CD4-positive, alpha-beta T cell (primary cell): ENCODE results near the gene PTCRA. TPM values are rescaled to one million over a fixed set of nuclear protein-coding genes. Genes with fewer than 3 reads are reported as not detected.

Experiments used
- ATAC-seq: fragments of 200-7000 bp; cut with Tn5 transposase; one replicate; pipeline ENCODE4 v1.10.0; 2022; ENCODE audit warnings: mild to moderate bottlenecking; ENCODE audit not compliant: poor library complexity
- CTCF ChIA-PET: fragments of 350-600 bp; sonication (Branson Sonifier 250); formaldehyde crosslinking; loops from one replicate; lab custom pipeline; 2021; ENCODE audit warnings: antibody characterized with exemption, inconsistent platforms; lab: Charles Lee
- POLR2A ChIA-PET: fragments of 350-600 bp; sonication (Branson Sonifier 250); formaldehyde crosslinking; loops from one replicate; lab custom pipeline; 2021; ENCODE audit warnings: antibody characterized with exemption, inconsistent platforms; lab: Charles Lee
- DNase-seq, 14 experiments: peaks; one replicate each; pipeline ENCODE4 v3.0.0-alpha.2; 2013 to 2020; ENCODE audit warnings: mixed read lengths in 2 of 14
- H3K27ac ChIP-seq, 2 donors: one replicate each; pipeline versions ENCODE4 v1.5.1 to v1.7.0; 2013; ENCODE audit warnings: low read length in 2 of 2, low read depth in 1 of 2, mild to moderate bottlenecking in 1 of 2
- H3K27me3 ChIP-seq, 2 experiments: 1 replicate in 1 of 2; 2 replicates in 1 of 2; pipeline versions ENCODE4 v1.6.1 to v1.7.0; 2013; ENCODE audit warnings: low read length in 2 of 2, control low read depth in 1 of 2, mild to moderate bottlenecking in 1 of 2, moderate library complexity in 1 of 2; ENCODE audit not compliant: insufficient read depth in 2 of 2, control insufficient read depth in 1 of 2
- H3K36me3 ChIP-seq: one replicate; pipeline ENCODE4 v1.6.1; 2013; ENCODE audit warnings: low read length, control low read depth; ENCODE audit not compliant: insufficient read depth
- H3K4me1 ChIP-seq: one replicate; pipeline ENCODE4 v1.6.1; 2013; ENCODE audit warnings: low read length, control low read depth; ENCODE audit not compliant: insufficient read depth
- H3K4me3 ChIP-seq: one replicate; pipeline ENCODE4 v1.5.1; 2013; ENCODE audit warnings: mild to moderate bottlenecking, low read length, moderate library complexity
- H3K9me3 ChIP-seq, 2 experiments: 1 replicate in 1 of 2; 2 replicates in 1 of 2; pipeline versions ENCODE4 v1.6.1 to v1.7.0; 2013; ENCODE audit warnings: low read length in 2 of 2, mild to moderate bottlenecking in 2 of 2, control low read depth in 1 of 2, moderate library complexity in 1 of 2; ENCODE audit not compliant: control insufficient read depth in 1 of 2, insufficient read depth in 1 of 2
- H3K27ac Mint-ChIP-seq: one replicate; pipeline ENCODE4 v1.8.0; 2020; ENCODE audit warnings: mixed read lengths
- H3K27me3 Mint-ChIP-seq: one replicate; pipeline ENCODE4 v1.8.0; 2021; ENCODE audit warnings: mixed read lengths
- H3K36me3 Mint-ChIP-seq: one replicate; pipeline ENCODE4 v1.8.0; 2021; ENCODE audit warnings: low read depth, mixed read lengths
- H3K4me1 Mint-ChIP-seq: one replicate; pipeline ENCODE4 v1.8.0; 2021; ENCODE audit warnings: low read depth, mixed read lengths
- H3K4me3 Mint-ChIP-seq: one replicate; pipeline ENCODE4 v1.8.0; 2020; ENCODE audit warnings: mild to moderate bottlenecking, mixed read lengths
- H3K9me3 Mint-ChIP-seq: one replicate; pipeline ENCODE4 v1.8.0; 2020; ENCODE audit warnings: mixed read lengths
- intact Hi-C, 2 experiments: fragments of 100-400 bp; cut with DNase I in 1 of 2; cut with micrococcal nuclease in 1 of 2; formaldehyde crosslinking; loops; one replicate each; pipeline versions ENCODE4 v1.15.1 to v1.9.0; 2023 to 2025; cut with DNase I, micrococcal nuclease
- total RNA-seq, 174 experiments: library from RNA in 2 of 174; stranded (reverse) in 2 of 174; gene quantifications; one replicate each; pipeline ENCODE4 v1.2.3 and lab custom pipeline; 2021 to 2026
- TF ChIP-seq, protein P1 (sequence below): fragments of 200-600 bp; IDR thresholded peaks from one replicate; pipeline ENCODE4 v1.8.0; 2022; ENCODE audit warnings: antibody characterized with exemption, mild to moderate bottlenecking

PTCRA gene
- total RNA-seq, 2 experiments from 2014 or later, result not detected

DNA sequence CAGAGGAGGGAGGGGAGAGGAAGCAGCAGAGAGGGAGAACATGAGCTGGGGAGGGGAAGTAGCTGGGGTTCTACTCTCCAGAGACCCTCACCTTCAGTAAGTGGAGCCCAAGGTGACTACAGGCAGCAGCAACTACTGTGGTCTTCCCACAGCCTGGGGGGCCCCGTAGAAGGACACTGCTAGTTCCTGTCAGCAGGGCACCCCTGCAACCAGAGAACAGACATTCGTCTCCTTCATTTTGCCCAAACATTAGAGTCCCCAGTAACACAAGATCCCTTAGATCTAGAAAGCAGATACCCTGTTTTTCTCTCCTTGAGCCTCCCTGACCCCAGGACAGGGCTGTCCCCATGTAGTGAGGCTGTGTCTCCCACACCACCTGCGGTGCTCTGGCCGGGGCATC, 52.9 kb downstream of the PTCRA start:
- no peaks in the 10 kb centered on the region for H3K27me3 Mint-ChIP-seq
- POLR2A ChIA-PET, result interaction anchor here (1.3 kb wide), 1 partner anchor 15 kb away, joined by 4 read pairs; the partner anchor contains the start of gene PPP2R5D
- CTCF ChIA-PET, result no interaction called here
- no peak overlapping the region for H3K27ac ChIP-seq
- H3K9me3 Mint-ChIP-seq, result no peaks in the 10 kb centered on the region
- peaks cover 48% of the 10 kb centered on the region for H3K36me3 ChIP-seq
- H3K4me1 ChIP-seq, result no peaks in the 10 kb centered on the region
- ATAC-seq (no peak), DNase-seq (no peak)
- no peaks in the 10 kb centered on the region for H3K27me3 ChIP-seq
- no peak overlapping the region for H3K4me3 ChIP-seq
- H3K4me3 Mint-ChIP-seq, result no peak overlapping the region
- H3K9me3 ChIP-seq, result no peaks in the 10 kb centered on the region
- H3K27ac Mint-ChIP-seq, result no peak overlapping the region
- TF ChIP-seq, protein P1, sequence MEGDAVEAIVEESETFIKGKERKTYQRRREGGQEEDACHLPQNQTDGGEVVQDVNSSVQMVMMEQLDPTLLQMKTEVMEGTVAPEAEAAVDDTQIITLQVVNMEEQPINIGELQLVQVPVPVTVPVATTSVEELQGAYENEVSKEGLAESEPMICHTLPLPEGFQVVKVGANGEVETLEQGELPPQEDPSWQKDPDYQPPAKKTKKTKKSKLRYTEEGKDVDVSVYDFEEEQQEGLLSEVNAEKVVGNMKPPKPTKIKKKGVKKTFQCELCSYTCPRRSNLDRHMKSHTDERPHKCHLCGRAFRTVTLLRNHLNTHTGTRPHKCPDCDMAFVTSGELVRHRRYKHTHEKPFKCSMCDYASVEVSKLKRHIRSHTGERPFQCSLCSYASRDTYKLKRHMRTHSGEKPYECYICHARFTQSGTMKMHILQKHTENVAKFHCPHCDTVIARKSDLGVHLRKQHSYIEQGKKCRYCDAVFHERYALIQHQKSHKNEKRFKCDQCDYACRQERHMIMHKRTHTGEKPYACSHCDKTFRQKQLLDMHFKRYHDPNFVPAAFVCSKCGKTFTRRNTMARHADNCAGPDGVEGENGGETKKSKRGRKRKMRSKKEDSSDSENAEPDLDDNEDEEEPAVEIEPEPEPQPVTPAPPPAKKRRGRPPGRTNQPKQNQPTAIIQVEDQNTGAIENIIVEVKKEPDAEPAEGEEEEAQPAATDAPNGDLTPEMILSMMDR, result no peak
- intact Hi-C loops, result loop anchor here in 1 of 2 experiments (5.0 kb wide), 1 partner anchor 174 kb away; no protein-coding TSS in a partner anchor
- H3K36me3 Mint-ChIP-seq, result peaks cover 28% of the 10 kb centered on the region
- no peaks in the 10 kb centered on the region for H3K4me1 Mint-ChIP-seq

- no peak overlapping the region for H3K4me3 ChIP-seq
- no peak overlapping the region for H3K27ac ChIP-seq
- H3K4me1 Mint-ChIP-seq, result no peaks in the 10 kb centered on the region
- DNase-seq (no peak), ATAC-seq (no peak)
- H3K27me3 ChIP-seq, result no peaks in the 10 kb centered on the region
- no peaks in the 10 kb centered on the region for H3K9me3 Mint-ChIP-seq
- no peaks in the 10 kb centered on the region for H3K4me1 ChIP-seq
- H3K27ac Mint-ChIP-seq, result no peak overlapping the region
- no peaks in the 10 kb centered on the region for H3K27me3 Mint-ChIP-seq
- peaks cover 24% of the 10 kb centered on the region for H3K36me3 Mint-ChIP-seq
- POLR2A ChIA-PET, result interaction anchor here (1.4 kb wide), 1 partner anchor 40 kb away, joined by 8 read pairs; the partner anchor contains the start of gene CNPY3
- intact Hi-C loops, result loop anchor here in 1 of 2 experiments (5.0 kb wide), 1 partner anchor 173 kb away; no protein-coding TSS in a partner anchor
- peaks cover 44% of the 10 kb centered on the region for H3K36me3 ChIP-seq
- no peaks in the 10 kb centered on the region for H3K9me3 ChIP-seq
- TF ChIP-seq, protein P1, result no peak
- CTCF ChIA-PET, result no interaction called here
- no peak overlapping the region for H3K4me3 Mint-ChIP-seq
Observed at GRCh38 chr6:42969431-42969830, 53.6 kb downstream of the PTCRA start.

DNA sequence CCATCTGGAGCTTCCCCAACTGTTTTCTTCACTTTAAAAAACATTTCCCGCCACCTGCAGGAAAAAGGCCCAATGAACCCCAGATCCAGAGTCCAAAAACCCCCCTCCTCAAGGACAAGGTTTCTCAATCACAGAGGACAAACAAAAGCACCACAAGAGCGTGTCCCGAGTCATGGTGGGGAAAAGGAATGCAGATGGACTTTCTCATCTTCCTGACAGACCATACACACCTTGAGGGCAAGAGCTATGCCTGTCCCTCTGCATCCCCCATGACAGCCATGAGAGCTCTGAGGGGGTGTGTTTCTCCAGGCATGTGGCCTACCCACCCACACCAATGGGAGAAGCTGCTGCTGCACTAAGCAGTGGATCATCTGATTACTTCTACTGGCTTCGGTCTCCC, 54.1 kb downstream of the PTCRA start:
- DNase-seq (no peak), ATAC-seq (no peak)
- intact Hi-C loops, result loop anchor here in 1 of 2 experiments (5.0 kb wide), 1 partner anchor 172 kb away; no protein-coding TSS in a partner anchor
- H3K36me3 Mint-ChIP-seq, result peaks cover 23% of the 10 kb centered on the region
- Histone ChIP-seq H3K4me3 (no peak overlapping the region), H3K9me3 (no peaks in the 10 kb centered on the region), H3K27ac (no peak overlapping the region), H3K4me1 (peaks cover 4% of the 10 kb centered on the region), H3K36me3 (peaks cover 41% of the 10 kb centered on the region), H3K27me3 (no peaks in the 10 kb centered on the region)
- no peaks in the 10 kb centered on the region for H3K4me1 Mint-ChIP-seq
- no peaks in the 10 kb centered on the region for H3K27me3 Mint-ChIP-seq
- ChIA-PET CTCF (interaction anchor here (0.6 kb wide), 1 partner anchor 239 kb away, joined by 3 read pairs; no protein-coding TSS in a partner anchor), POLR2A (interaction anchor here (1.4 kb wide), 2 partner anchors 9 to 40 kb away, joined by 4 to 8 read pairs; partner anchors contain the start of genes CNPY3 and PEX6)
- no peaks in the 10 kb centered on the region for H3K9me3 Mint-ChIP-seq
- no peak overlapping the region for H3K4me3 Mint-ChIP-seq
- no peak overlapping the region for H3K27ac Mint-ChIP-seq
- TF ChIP-seq, protein P1, result no peak
